CD14-positive monocyte (primary cell): Measurements from ENCODE around the gene PHLDB2. TPM values are rescaled to one million over a fixed set of nuclear protein-coding genes. Genes with fewer than 3 reads are reported as not detected.
A peak's percentile ranks its signal among the peaks of the same experiment; 100 is the strongest.

Experiments used
- DNase-seq, 3 donors: peaks; one replicate each; pipeline ENCODE4 v3.0.0-alpha.2; 2011 to 2022
- H2AFZ ChIP-seq: 2 replicates; pipeline ENCODE4 v1.6.0; 2012; ENCODE audit warnings: mild to moderate bottlenecking, low read depth, low read length, inconsistent platforms; ENCODE audit not compliant: insufficient read depth, poor library complexity, severe bottlenecking
- H3K27ac ChIP-seq, 2 donors: 1 replicate in 1 of 2; 2 replicates in 1 of 2; pipeline ENCODE4 v1.5.1; 2012 to 2013; ENCODE audit warnings: low read length in 2 of 2, control low read depth in 1 of 2, inconsistent platforms in 1 of 2, low read depth in 1 of 2, mild to moderate bottlenecking in 1 of 2
- H3K27me3 ChIP-seq, 2 donors: one replicate each; pipeline versions ENCODE4 v1.6.0 to v1.6.1; 2011 to 2013; ENCODE audit warnings: low read length in 2 of 2; ENCODE audit not compliant: control insufficient read depth in 2 of 2, insufficient read depth in 2 of 2
- H3K36me3 ChIP-seq, 2 donors: replicated peaks in 1 of 2; 1 replicate in 1 of 2; 2 replicates in 1 of 2; pipeline versions ENCODE4 v1.5.1 to v1.6.1; 2012 to 2013; ENCODE audit warnings: low read length in 2 of 2, control low read depth in 1 of 2, inconsistent platforms in 1 of 2, mild to moderate bottlenecking in 1 of 2; ENCODE audit not compliant: insufficient read depth in 2 of 2, control insufficient read depth in 1 of 2
- H3K4me1 ChIP-seq, 2 donors: 1 replicate in 1 of 2; 2 replicates in 1 of 2; pipeline versions ENCODE4 v1.5.1 to v1.6.1; 2012 to 2013; ENCODE audit warnings: low read length in 2 of 2, control low read depth in 1 of 2, inconsistent platforms in 1 of 2, mild to moderate bottlenecking in 1 of 2, moderate library complexity in 1 of 2; ENCODE audit not compliant: insufficient read depth in 2 of 2, control insufficient read depth in 1 of 2
- H3K4me2 ChIP-seq: replicated peaks from 2 replicates; pipeline ENCODE3; 2012; ENCODE audit warnings: low read length, moderate library complexity, mild to moderate bottlenecking; ENCODE audit not compliant: poor library complexity, severe bottlenecking; ENCODE audit errors: extremely low read depth
- H3K4me3 ChIP-seq, 3 experiments: fragments of 200-600 bp in 1 of 3; sonication (generic) in 1 of 3; replicated peaks in 1 of 3; 1 replicate in 2 of 3; 2 replicates in 1 of 3; pipeline ENCODE4 v1.5.1; 2011 to 2013; ENCODE audit warnings: low read length in 3 of 3, mild to moderate bottlenecking in 3 of 3, control low read depth in 2 of 3, low read depth in 2 of 3, inconsistent platforms in 1 of 3, moderate library complexity in 1 of 3
- H3K79me2 ChIP-seq: 2 replicates; pipeline ENCODE4 v1.6.0; 2012; ENCODE audit warnings: mild to moderate bottlenecking, control low read depth, inconsistent platforms, low read length, moderate library complexity; ENCODE audit not compliant: insufficient read depth
- H3K9ac ChIP-seq: 2 replicates; pipeline ENCODE4 v1.6.0; 2017; ENCODE audit warnings: low read length, mild to moderate bottlenecking; ENCODE audit not compliant: insufficient read depth, poor library complexity, severe bottlenecking
- H3K9me3 ChIP-seq, 2 donors: replicated peaks in 1 of 2; 1 replicate in 1 of 2; 2 replicates in 1 of 2; pipeline versions ENCODE4 v1.5.1 to v1.6.1; 2012 to 2013; ENCODE audit warnings: low read length in 2 of 2, control low read depth in 1 of 2; ENCODE audit not compliant: control insufficient read depth in 1 of 2, insufficient read depth in 1 of 2
- H4K20me1 ChIP-seq: 2 replicates; pipeline ENCODE4 v1.6.0; 2012; ENCODE audit warnings: mild to moderate bottlenecking, low read length, control low read depth, moderate library complexity; ENCODE audit not compliant: insufficient read depth
- H3K27ac Mint-ChIP-seq, 7 donors: one replicate each; pipeline ENCODE4 v1.8.0; 2020; ENCODE audit warnings: mild to moderate bottlenecking in 7 of 7, mixed read lengths in 7 of 7, moderate library complexity in 6 of 7, inconsistent platforms in 2 of 7
- H3K27me3 Mint-ChIP-seq, 3 donors: one replicate each; pipeline ENCODE4 v1.8.0; 2021 to 2022; ENCODE audit warnings: low read depth in 3 of 3, mild to moderate bottlenecking in 3 of 3, mixed read lengths in 3 of 3, moderate library complexity in 3 of 3, inconsistent platforms in 1 of 3
- H3K36me3 Mint-ChIP-seq, 2 donors: one replicate each; pipeline ENCODE4 v1.8.0; 2020; ENCODE audit warnings: mixed read lengths in 2 of 2, inconsistent platforms in 1 of 2, mild to moderate bottlenecking in 1 of 2
- H3K4me1 Mint-ChIP-seq: one replicate; pipeline ENCODE4 v1.8.0; 2020; ENCODE audit warnings: mild to moderate bottlenecking, mixed read lengths
- H3K4me3 Mint-ChIP-seq, 2 donors: one replicate each; pipeline ENCODE4 v1.8.0; 2020; ENCODE audit warnings: mild to moderate bottlenecking in 2 of 2, mixed read lengths in 2 of 2, moderate library complexity in 1 of 2
- H3K9me3 Mint-ChIP-seq, 7 donors: one replicate each; pipeline ENCODE4 v1.8.0; 2020 to 2022; ENCODE audit warnings: mixed read lengths in 7 of 7, mild to moderate bottlenecking in 6 of 7, moderate library complexity in 6 of 7, inconsistent platforms in 2 of 7
- WGBS: methylation state at CpG from one replicate; pipeline ENCODE4 v1.1.5; 2013; ENCODE audit warnings: missing lambda C conversion rate; ENCODE audit not compliant: insufficient coverage; 5-methylcytosine and 5-hydroxymethylcytosine counted together
- intact Hi-C, 2 donors: fragments of 100-400 bp; cut with micrococcal nuclease; formaldehyde crosslinking; loops; one replicate each; pipeline versions ENCODE4 v1.15.0 to v1.15.1; 2023
- polyA plus RNA-seq, 3 donors: library from polyadenylated mRNA; depleted of rRNA in 1 of 3; unstranded in 2 of 3; stranded (reverse) in 1 of 3; fragments of 300-500 nt in 2 of 3; fragments of >200 nt in 1 of 3; fragmentation: Illumina TruSeq in 2 of 3; gene quantifications; 1 replicate in 2 of 3; 2 replicates in 1 of 3; pipeline ENCODE4 v1.2.3, GENCODE V29; 2012 to 2021
- TF ChIP-seq, protein P1 (sequence below): fragments of 200-600 bp; IDR thresholded peaks from one replicate; pipeline ENCODE4 v1.8.0; 2022; ENCODE audit warnings: antibody characterized with exemption, mild to moderate bottlenecking

Gene PHLDB2
- polyA plus RNA-seq, 3 donors = 0.08 TPM; not detected in 2

- Mint-ChIP-seq H3K27me3 (peaks cover 0 to 2% (median 0%) of the 10 kb centered on the region in 3 donors), H3K4me3 (no peak overlapping the region), H3K4me1 (peaks cover 17% of the 10 kb centered on the region), H3K27ac (no peak overlapping the region), H3K9me3 (peaks cover 0 to 6% (median 0%) of the 10 kb centered on the region in 7 donors), H3K36me3 (no peaks in the 10 kb centered on the region)
- intact Hi-C loops = no loop called here
- no peak overlapping the region for H2AFZ ChIP-seq
- H3K9ac ChIP-seq = no peak overlapping the region
- H3K9me3 ChIP-seq = no peaks in the 10 kb centered on the region
- no peaks in the 10 kb centered on the region for H3K79me2 ChIP-seq
- no peaks in the 10 kb centered on the region for H4K20me1 ChIP-seq
- no peak overlapping the region for H3K27ac ChIP-seq
- no peak overlapping the region for H3K4me2 ChIP-seq
- DNase-seq = peak; percentile 12 to 62 (median 33)
- H3K4me1 ChIP-seq = peaks cover 8 to 11% of the 10 kb centered on the region in 2 donors
- H3K36me3 ChIP-seq = no peaks in the 10 kb centered on the region
- H3K4me3 ChIP-seq = no peak overlapping the region
- no peaks in the 10 kb centered on the region for H3K27me3 ChIP-seq
- TF ChIP-seq, protein P1, sequence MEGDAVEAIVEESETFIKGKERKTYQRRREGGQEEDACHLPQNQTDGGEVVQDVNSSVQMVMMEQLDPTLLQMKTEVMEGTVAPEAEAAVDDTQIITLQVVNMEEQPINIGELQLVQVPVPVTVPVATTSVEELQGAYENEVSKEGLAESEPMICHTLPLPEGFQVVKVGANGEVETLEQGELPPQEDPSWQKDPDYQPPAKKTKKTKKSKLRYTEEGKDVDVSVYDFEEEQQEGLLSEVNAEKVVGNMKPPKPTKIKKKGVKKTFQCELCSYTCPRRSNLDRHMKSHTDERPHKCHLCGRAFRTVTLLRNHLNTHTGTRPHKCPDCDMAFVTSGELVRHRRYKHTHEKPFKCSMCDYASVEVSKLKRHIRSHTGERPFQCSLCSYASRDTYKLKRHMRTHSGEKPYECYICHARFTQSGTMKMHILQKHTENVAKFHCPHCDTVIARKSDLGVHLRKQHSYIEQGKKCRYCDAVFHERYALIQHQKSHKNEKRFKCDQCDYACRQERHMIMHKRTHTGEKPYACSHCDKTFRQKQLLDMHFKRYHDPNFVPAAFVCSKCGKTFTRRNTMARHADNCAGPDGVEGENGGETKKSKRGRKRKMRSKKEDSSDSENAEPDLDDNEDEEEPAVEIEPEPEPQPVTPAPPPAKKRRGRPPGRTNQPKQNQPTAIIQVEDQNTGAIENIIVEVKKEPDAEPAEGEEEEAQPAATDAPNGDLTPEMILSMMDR = no peak
Measured at GRCh38 chr3:112017091-112017490, 158.0 kb downstream of the PHLDB2 start.

DNA sequence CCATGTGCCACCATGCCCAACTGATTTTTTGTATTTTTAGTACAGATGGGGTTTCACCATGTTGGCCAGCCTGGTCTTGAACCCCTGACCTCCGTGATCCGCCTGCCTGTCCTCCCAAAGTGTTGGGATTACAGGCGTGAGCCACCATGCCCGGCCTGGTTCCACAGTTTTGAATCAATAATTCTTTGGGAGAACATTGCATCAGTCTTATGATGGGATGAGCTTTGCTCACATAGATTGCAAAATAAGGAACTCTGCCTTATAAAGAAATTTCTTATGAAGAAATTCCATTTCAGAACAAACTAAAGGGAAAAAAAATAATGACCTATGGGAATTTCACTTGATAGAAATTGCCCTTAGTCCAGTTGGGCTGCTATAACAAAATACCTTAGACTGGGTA lies 159.6 kb downstream of the PHLDB2 start:
- Mint-ChIP-seq H3K36me3 (no peaks in the 10 kb centered on the region), H3K4me1 (peaks cover 14% of the 10 kb centered on the region), H3K9me3 (peaks cover 0 to 8% (median 5%) of the 10 kb centered on the region in 7 donors), H3K4me3 (no peak overlapping the region), H3K27me3 (no peaks in the 10 kb centered on the region), H3K27ac (no peak overlapping the region)
- peaks cover 6 to 7% of the 10 kb centered on the region in 2 donors for H3K4me1 ChIP-seq
- no peak overlapping the region for H3K27ac ChIP-seq
- no peaks in the 10 kb centered on the region for H4K20me1 ChIP-seq
- H3K27me3 ChIP-seq = no peaks in the 10 kb centered on the region
- WGBS = 100% methylated on average over 3 of the region's 4 CpGs
- TF ChIP-seq, protein P1 = no peak
- intact Hi-C loops = no loop called here
- H3K4me3 ChIP-seq = no peak overlapping the region
- H3K9ac ChIP-seq = no peak overlapping the region
- no peak overlapping the region for H3K4me2 ChIP-seq
- no peak overlapping the region for H2AFZ ChIP-seq
- no peak for DNase-seq
- no peaks in the 10 kb centered on the region for H3K9me3 ChIP-seq
- no peaks in the 10 kb centered on the region for H3K79me2 ChIP-seq
- no peaks in the 10 kb centered on the region for H3K36me3 ChIP-seq
